ENCODE measurements around the gene IARS1. TPM values are rescaled to one million over a fixed set of nuclear protein-coding genes. Genes with fewer than 3 reads are reported as not detected.

Gene IARS1
- 188 and 246 TPM in 2 replicates for total RNA-seq (2014; rRNA removed; shearing (Covaris generic))

- in situ Hi-C loops (cut with HindIII; ENCODE audit: low sequenced_read_pairs): no loop called here
- peak; percentile 97 for DNase-seq (ENCODE audit: low spot score)
These were observed at the start of gene IARS1 for GRCh38 chr9:92293452-92294296. Gene IARS1, minus strand, starts transcription at chr9:92293697. Its CDS starts 4,278 bp downstream, at chr9:92289419.

DNA sequence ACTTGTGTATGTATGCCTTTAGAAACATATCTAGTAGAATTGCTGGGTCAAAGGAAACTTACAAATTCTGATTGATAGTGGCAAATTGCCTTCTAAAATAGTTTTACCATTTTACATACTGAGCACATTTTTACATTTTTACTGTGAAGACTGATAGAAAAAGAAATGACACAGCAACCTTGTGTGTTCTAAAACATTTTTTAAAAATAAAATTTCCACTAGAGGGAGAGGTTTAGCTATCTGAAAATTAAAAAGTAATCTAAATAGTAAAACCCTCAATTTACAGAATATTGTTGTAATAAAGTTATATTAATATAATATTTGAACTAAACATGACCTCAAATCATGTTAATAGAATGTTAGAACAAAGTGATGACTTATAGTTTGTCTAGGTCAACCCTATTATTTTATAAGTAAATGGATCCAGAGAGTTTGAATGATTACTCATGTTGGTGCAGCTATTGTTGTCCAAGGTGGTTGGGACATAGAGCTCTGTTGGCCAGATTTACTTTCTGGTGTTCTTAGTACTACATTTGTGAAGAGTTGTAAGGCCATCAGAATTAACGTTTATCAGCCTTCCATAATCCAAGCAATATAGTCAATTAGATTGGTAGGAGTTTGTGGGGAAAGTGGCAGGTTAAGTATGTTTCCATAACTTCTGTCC lies 49.5 kb upstream of the IARS1 start:
- no peak for DNase-seq (ENCODE audit: low spot score)
- in situ Hi-C loops (cut with HindIII; ENCODE audit: low sequenced_read_pairs): no loop called here

DNA sequence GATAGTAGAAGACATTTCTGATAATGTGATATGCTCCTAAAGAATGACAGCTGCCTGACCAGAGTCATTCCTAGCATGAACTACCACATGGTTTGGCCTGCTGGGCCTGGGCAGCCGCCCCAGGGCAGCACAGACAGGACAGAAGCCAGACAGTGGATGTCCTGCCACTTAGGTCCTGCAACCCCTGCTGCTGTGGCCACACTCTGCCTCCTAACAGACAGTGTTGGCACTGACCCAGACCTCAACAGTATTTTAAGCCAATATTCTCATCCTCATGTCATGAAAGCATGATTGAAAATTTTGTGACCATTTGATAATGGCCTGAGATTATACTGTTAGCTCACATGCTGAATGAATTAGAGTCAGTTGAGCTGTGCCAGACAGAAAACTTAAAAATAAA lies 48.1 kb upstream of the IARS1 start:
- in situ Hi-C loops (cut with HindIII; ENCODE audit: low sequenced_read_pairs): no loop called here
- DNase-seq (ENCODE audit: low spot score): no peak

- in situ Hi-C loops (cut with HindIII; ENCODE audit: low sequenced_read_pairs): no loop called here
- DNase-seq (ENCODE audit: low spot score): no peak
These were observed 39.8 kb upstream of the IARS1 start for GRCh38 chr9:92333282-92333634.

- in situ Hi-C loops (cut with HindIII; ENCODE audit: low sequenced_read_pairs): no loop called here
- DNase-seq (ENCODE audit: low spot score): no peak
These were observed 39.2 kb upstream of the IARS1 start for GRCh38 chr9:92332577-92333281.

- DNase-seq (ENCODE audit: low spot score): no peak
- in situ Hi-C loops (cut with HindIII; ENCODE audit: low sequenced_read_pairs): no loop called here
These were observed 34.7 kb upstream of the IARS1 start for GRCh38 chr9:92328225-92328624.

GRCh38 chr9:92327283-92327850 lies 33.9 kb upstream of the IARS1 start:
- no peak for DNase-seq (ENCODE audit: low spot score)
- in situ Hi-C loops (cut with HindIII; ENCODE audit: low sequenced_read_pairs): no loop called here

DNA sequence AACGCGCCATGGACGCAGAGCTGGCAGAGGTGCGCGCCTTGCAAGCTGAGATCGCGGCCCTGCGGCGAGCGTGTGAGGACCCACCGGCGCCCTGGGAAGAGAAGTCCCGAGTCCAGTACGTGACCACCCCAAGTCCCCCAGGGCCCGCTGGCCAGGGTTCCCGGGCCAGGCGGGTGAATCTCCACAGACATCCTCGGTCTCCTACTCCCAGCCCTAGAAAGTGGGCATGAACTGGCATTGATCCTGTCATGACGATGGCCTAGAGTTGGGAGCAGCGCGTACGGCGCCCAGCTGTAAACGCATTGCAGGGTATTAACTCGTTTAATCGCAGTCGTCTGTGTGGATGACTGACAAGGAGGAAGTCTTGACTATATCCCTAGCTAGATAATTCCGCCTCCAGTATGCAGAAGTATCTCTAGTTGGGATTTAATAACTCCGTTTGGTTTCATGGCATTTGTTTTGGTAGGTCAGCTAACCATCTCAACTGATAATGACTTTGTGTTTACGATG lies 32.5 kb upstream of the IARS1 start:
- in situ Hi-C loops (cut with HindIII; ENCODE audit: low sequenced_read_pairs): no loop called here
- no peak for DNase-seq (ENCODE audit: low spot score)

GRCh38 chr9:92325269-92325990 lies 31.9 kb upstream of the IARS1 start, which contains the start of the genes CENPP and NOL8:
Gene CENPP, plus strand, starts transcription at chr9:92325953.
Gene NOL8, minus strand, starts transcription at chr9:92325350. Its CDS starts 1,189 bp downstream, at chr9:92324161.
- in situ Hi-C loops (cut with HindIII; ENCODE audit: low sequenced_read_pairs): no loop called here
- peak; percentile 92 for DNase-seq (ENCODE audit: low spot score)

- DNase-seq (ENCODE audit: low spot score): no peak
- in situ Hi-C loops (cut with HindIII; ENCODE audit: low sequenced_read_pairs): no loop called here
These were observed 31.4 kb upstream of the IARS1 start for GRCh38 chr9:92324889-92325268.

DNA sequence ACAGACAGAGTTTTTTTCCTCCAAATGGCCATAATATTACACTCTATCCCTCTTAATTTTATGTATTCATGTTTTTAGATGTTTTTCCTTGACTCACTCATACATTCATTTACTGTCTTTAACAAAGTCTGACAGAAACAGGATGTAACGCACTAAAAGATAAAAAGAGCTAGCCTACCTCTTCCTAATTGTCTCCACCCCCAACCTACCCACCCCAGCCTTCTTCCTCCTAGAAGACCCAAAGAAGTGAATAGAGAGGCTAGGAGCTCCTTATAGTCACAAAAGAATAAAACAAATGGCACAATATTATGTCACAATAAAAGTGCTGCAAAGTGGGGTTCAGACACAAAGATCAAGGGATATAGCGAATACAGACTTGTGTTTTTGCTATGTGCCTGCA lies 30.9 kb upstream of the IARS1 start:
- in situ Hi-C loops (cut with HindIII; ENCODE audit: low sequenced_read_pairs): no loop called here
- no peak for DNase-seq (ENCODE audit: low spot score)

DNA sequence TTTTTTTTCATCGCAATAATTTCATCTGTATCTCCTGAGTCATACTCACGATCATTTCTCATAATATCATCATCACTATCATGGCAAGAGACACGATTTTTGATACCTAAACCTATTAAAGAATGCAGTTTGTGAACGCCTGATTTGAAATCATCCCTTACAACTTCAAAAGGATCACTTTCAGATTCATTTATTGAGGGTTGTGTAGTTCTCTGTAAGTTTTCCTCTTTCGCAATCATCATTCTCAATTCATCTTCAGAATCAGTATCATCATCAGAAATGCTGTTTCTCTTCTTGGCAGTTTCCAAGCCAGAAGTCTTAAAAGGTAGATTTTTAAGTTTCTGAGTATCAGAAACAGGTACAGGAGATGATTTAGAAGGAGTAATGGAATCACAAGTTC lies 22.0 kb upstream of the IARS1 start:
- no peak for DNase-seq (ENCODE audit: low spot score)
- in situ Hi-C loops (cut with HindIII; ENCODE audit: low sequenced_read_pairs): no loop called here

GRCh38 chr9:92313624-92314012 lies 20.1 kb upstream of the IARS1 start:
- in situ Hi-C loops (cut with HindIII; ENCODE audit: low sequenced_read_pairs): no loop called here

DNA sequence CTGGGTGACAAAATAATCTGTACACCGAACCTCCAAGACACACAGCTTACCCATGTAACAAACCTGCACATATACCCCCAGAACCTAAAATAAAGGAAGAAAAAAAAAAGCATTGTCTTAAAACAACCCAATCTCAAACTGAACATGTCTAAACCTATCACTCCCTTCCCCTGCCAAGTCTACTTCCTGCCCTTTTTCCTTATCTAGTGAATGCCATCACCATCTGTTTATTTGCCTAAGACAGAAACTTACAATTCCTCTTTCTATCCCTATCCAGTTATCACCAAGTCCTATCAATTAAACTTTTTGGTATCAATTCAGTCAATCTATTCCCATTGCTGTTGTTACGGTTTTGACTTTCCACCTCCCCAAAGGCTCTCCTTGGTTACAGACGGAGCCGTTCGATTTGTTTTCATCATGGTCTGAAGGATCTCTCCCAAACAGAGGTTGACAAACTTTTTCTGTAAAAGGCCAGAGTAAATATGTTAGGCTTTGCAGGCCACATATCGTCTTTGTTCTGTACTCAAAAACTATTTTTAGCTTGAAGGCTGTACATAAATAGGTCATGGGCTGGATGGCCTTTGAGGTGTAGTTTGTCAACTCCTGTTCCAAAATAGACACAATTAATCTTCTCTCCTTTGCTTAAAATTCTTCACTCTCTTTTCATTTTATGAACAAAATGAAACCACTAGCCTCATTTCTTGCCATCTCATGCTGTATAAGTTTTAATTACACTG lies 19.6 kb upstream of the IARS1 start:
- in situ Hi-C loops (cut with HindIII; ENCODE audit: low sequenced_read_pairs): no loop called here
- no peak for DNase-seq (ENCODE audit: low spot score)

More at GRCh38 chr9:92313624-92314012, 20.1 kb upstream of the IARS1 start:
- no peak for DNase-seq (ENCODE audit: low spot score)

DNA sequence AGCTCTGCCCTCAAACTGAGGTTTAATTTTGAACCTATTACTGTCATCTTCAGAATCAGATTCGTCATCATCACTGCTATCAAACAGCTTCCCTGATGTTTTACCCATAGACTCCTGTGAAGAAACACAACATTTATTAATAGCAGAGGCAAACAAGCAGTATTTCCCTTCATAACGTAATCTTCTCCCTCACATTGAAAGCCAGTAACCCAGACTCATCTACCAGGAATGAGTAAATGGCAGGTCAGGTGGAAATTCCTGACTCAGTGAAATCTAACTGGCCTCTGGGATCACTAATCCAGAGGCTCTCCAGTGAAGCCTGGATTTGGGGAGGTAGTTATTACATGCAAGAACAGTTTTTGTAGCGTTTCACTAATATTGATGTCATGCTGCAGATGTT lies 17.1 kb upstream of the IARS1 start:
- in situ Hi-C loops (cut with HindIII; ENCODE audit: low sequenced_read_pairs): no loop called here
- no peak for DNase-seq (ENCODE audit: low spot score)

DNA sequence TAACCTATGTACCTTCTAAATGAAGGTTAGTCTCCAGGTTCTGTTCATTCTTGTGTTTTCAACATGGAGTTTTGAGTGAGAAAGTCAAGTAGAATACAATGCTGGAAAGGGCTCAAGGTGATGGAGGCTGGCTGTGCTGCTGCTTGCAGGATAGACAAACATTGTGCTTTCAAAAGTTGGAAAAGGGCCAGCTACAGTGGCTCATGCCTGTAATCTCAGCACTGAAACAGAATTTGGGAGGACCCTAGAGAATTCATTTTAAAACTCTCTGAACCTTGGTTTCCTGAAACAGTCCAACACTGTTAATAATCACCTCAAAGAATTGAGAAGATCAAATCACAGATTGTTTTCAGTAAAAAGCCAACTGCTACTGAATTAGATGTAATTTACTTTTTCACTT lies 15.4 kb upstream of the IARS1 start:
- no peak for DNase-seq (ENCODE audit: low spot score)
- in situ Hi-C loops (cut with HindIII; ENCODE audit: low sequenced_read_pairs): no loop called here

DNA sequence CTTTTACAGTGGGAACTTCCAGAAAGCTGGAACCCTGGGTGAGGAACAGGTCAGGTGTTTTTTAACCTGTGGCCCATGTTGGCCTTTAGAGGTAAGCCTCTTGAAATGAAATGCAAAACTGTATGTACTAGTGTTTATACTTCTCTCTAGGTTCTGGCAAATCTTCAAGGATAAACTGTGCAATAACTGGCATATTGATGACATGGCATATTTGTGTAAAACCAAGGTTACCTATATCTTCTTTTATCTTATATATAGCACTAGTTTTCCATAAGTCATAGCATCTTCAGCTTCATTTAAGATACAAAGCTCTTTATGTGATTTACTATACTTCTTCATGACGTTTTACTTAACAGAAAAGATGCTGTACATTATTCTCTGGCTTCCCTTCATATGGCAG lies 7.4 kb upstream of the IARS1 start:
- in situ Hi-C loops (cut with HindIII; ENCODE audit: low sequenced_read_pairs): no loop called here
- DNase-seq (ENCODE audit: low spot score): no peak

- in situ Hi-C loops (cut with HindIII; ENCODE audit: low sequenced_read_pairs): no loop called here
- DNase-seq (ENCODE audit: low spot score): no peak
These were observed 5.6 kb upstream of the IARS1 start for GRCh38 chr9:92299116-92299515.
